K562 (cell line): ENCODE data around the gene NDUFA5. TPM values are rescaled to one million over a fixed set of nuclear protein-coding genes. Genes with fewer than 3 reads are reported as not detected.

Source experiments
- ATAC-seq: fragments of 200-7000 bp; cut with Tn5 transposase; 3 replicates; pipeline ENCODE4 v1.9.1; 2020; ENCODE audit warnings: moderate library complexity
- BruUV-seq: library from RNA; stranded (reverse); fragments of 400-500 nt; replicated peaks from 2 replicates; lab custom pipeline; 2021; lab: Mats Ljungman, UMichigan
- CTCF ChIA-PET: fragments of 300-600 bp; formaldehyde crosslinking; extraction: SDS; loops from one replicate; lab custom pipeline; 2021; ENCODE audit warnings: low intra/inter-chr PET ratio; lab: Yijun Ruan, JAX
- POLR2A ChIA-PET: fragments of 300-600, 350-650 bp; sonication (Branson Sonifier 250); formaldehyde crosslinking; extraction: SDS; loops from one replicate; lab custom pipeline; 2021; ENCODE audit warnings: antibody characterized with exemption, inconsistent platforms; lab: Yijun Ruan, JAX
- DNase-seq, 4 experiments: peaks; one replicate each; pipeline versions ENCODE4 v3.0.0 to v3.0.0-alpha.2; 2011 to 2018; ENCODE audit warnings: low spot score in 3 of 4, mixed read lengths in 3 of 4; ENCODE audit errors: extremely low read depth in 1 of 4
- FAIRE-seq: peaks from 2 replicates; lab custom pipeline; 2011; peaks lifted over from hg19 to GRCh38; lab: Jason Lieb, UNC
- H2AFZ ChIP-seq: 2 replicates; pipeline ENCODE4 v1.6.0; 2011; ENCODE audit warnings: low read depth, low read length, control low read depth, inconsistent platforms
- H3K27ac ChIP-seq: fragments of 200-600 bp; 3 replicates; pipeline ENCODE4 v1.8.0; 2011; ENCODE audit warnings: low read depth, mild to moderate bottlenecking, control low read depth, inconsistent platforms, low read length, moderate library complexity, mixed read lengths; ENCODE audit errors: extremely low read depth
- H3K27me3 ChIP-seq, 2 experiments: fragments of 300-600 bp in 1 of 2; 2 replicates in 1 of 2; 3 replicates in 1 of 2; pipeline versions ENCODE4 v1.6.0 to v1.8.0; 2011; ENCODE audit warnings: inconsistent platforms in 2 of 2, low read length in 2 of 2, mild to moderate bottlenecking in 1 of 2, mixed read lengths in 1 of 2, moderate library complexity in 1 of 2; ENCODE audit not compliant: control insufficient read depth in 2 of 2, insufficient read depth in 2 of 2
- H3K36me3 ChIP-seq: fragments of 300-600 bp; 3 replicates; pipeline ENCODE4 v1.8.0; 2011; ENCODE audit warnings: mild to moderate bottlenecking, low read length, inconsistent platforms; ENCODE audit not compliant: control insufficient read depth, insufficient read depth
- H3K4me1 ChIP-seq, 2 experiments: fragments of 200-600 bp in 1 of 2; replicated peaks in 1 of 2; 2 replicates in 1 of 2; 3 replicates in 1 of 2; pipeline versions ENCODE4 v1.5.1 to v1.8.0; 2011; ENCODE audit warnings: inconsistent platforms in 2 of 2, low read length in 2 of 2, mild to moderate bottlenecking in 1 of 2, mixed read lengths in 1 of 2, moderate library complexity in 1 of 2; ENCODE audit not compliant: control insufficient read depth in 2 of 2, insufficient read depth in 2 of 2
- H3K4me2 ChIP-seq: 2 replicates; pipeline ENCODE4 v1.6.1; 2011; ENCODE audit warnings: low read length, control low read depth, inconsistent platforms, mixed read lengths; ENCODE audit not compliant: insufficient read depth
- H3K4me3 ChIP-seq: fragments of 200-600 bp; sonication (generic), shearing (Covaris generic); 2 replicates; pipeline ENCODE4 v1.5.1; 2016; ENCODE audit warnings: control low read depth, inconsistent platforms
- H3K79me2 ChIP-seq: fragments of 200-600 bp; 3 replicates; pipeline ENCODE4 v1.8.0; 2011; ENCODE audit warnings: low read length, inconsistent platforms; ENCODE audit not compliant: control insufficient read depth, insufficient read depth
- H3K9ac ChIP-seq, 2 experiments: 2 replicates each; pipeline versions ENCODE4 v1.6.0 to v1.6.1; 2011; ENCODE audit warnings: low read depth in 2 of 2, low read length in 2 of 2, control low read depth in 1 of 2, inconsistent platforms in 1 of 2, mild to moderate bottlenecking in 1 of 2, mixed read lengths in 1 of 2; ENCODE audit not compliant: insufficient read depth in 1 of 2
- H3K9me1 ChIP-seq: one replicate; pipeline ENCODE4 v1.6.0; 2011; ENCODE audit warnings: inconsistent platforms, mild to moderate bottlenecking, low read length, moderate library complexity; ENCODE audit not compliant: control insufficient read depth, insufficient read depth
- H3K9me3 ChIP-seq: replicated peaks from 2 replicates; pipeline ENCODE4 v1.5.1; 2011; ENCODE audit warnings: low read depth, low read length, inconsistent platforms; ENCODE audit not compliant: control insufficient read depth, insufficient read depth
- H4K20me1 ChIP-seq: replicated peaks from 2 replicates; pipeline ENCODE4 v1.6.1; 2011; ENCODE audit warnings: low read length, inconsistent platforms, mixed read lengths; ENCODE audit not compliant: control insufficient read depth, insufficient read depth
- ARID2 ChIP-seq: fragments of 450-650 bp; IDR thresholded peaks from 2 replicates; pipeline ENCODE4 v1.6.1; 2017; ENCODE audit warnings: antibody characterized with exemption, mild to moderate bottlenecking
- EGR1 ChIP-seq: fragments of 450-650 bp; conservative IDR thresholded peaks from 2 replicates; pipeline ENCODE4 v1.6.1; 2017; ENCODE audit warnings: mild to moderate bottlenecking
- FOXP1 ChIP-seq: sonication (generic); formaldehyde crosslinking; IDR thresholded peaks from 2 replicates; pipeline ENCODE4 v1.8.0; 2022; ENCODE audit warnings: mild to moderate bottlenecking, missing genetic modification reagents
- HNRNPH1 ChIP-seq: fragments of 200-400 bp; formaldehyde crosslinking; optimal IDR thresholded peaks from 2 replicates; pipeline ENCODE3; 2017; ENCODE audit warnings: low read depth, mild to moderate bottlenecking, low read length, moderate library complexity
- KHSRP ChIP-seq: fragments of 450-650 bp; IDR thresholded peaks from 2 replicates; pipeline ENCODE4 v1.6.1; 2017
- NBN ChIP-seq: fragments of 450-650 bp; IDR thresholded peaks from 2 replicates; pipeline ENCODE4 v1.6.1; 2016; ENCODE audit warnings: low read depth, mild to moderate bottlenecking
- NFIC ChIP-seq: fragments of 450-650 bp; IDR thresholded peaks from 2 replicates; pipeline ENCODE4 v1.6.1; 2017; ENCODE audit warnings: mild to moderate bottlenecking, inconsistent platforms
- NFIX ChIP-seq: fragments of 250-450 bp; sonication (Bioruptor Pico); IDR thresholded peaks from 2 replicates; pipeline ENCODE4 v1.4.0; 2020; ENCODE audit warnings: low read depth, mild to moderate bottlenecking, moderate library complexity
- RUNX1 ChIP-seq: sonication (generic); IDR thresholded peaks from 2 replicates; pipeline ENCODE4 v1.6.1; 2016; ENCODE audit warnings: antibody characterized with exemption, low read depth
- ZBTB8A ChIP-seq: fragments of 450-650 bp; IDR thresholded peaks from 2 replicates; pipeline ENCODE4 v1.6.1; 2018; ENCODE audit warnings: mild to moderate bottlenecking, moderate library complexity; ENCODE audit not compliant: partially characterized antibody
- ZFP1 ChIP-seq: fragments of 450-650 bp; formaldehyde crosslinking; IDR thresholded peaks from 2 replicates; pipeline ENCODE4 v1.4.0; 2020; ENCODE audit warnings: mild to moderate bottlenecking, mixed read lengths
- ZNF212 ChIP-seq: fragments of 450-650 bp; formaldehyde crosslinking; IDR thresholded peaks from 2 replicates; pipeline ENCODE4 v1.4.0; 2020; ENCODE audit warnings: mild to moderate bottlenecking
- ZNF217 ChIP-seq: sonication (generic); formaldehyde crosslinking; IDR thresholded peaks from 2 replicates; pipeline ENCODE4 v1.8.0; 2022; ENCODE audit warnings: mild to moderate bottlenecking, missing genetic modification reagents
- ZSCAN32 ChIP-seq: fragments of 450-650 bp; formaldehyde crosslinking; IDR thresholded peaks from 2 replicates; pipeline ENCODE4 v1.4.0; 2020; ENCODE audit warnings: mild to moderate bottlenecking, moderate library complexity
- WGBS: fragments of 100-300 bp; shearing (Covaris generic); methylation state at CpG from one replicate; pipeline ENCODE4 v1.1.6; 2016; ENCODE audit warnings: low coverage, mixed read lengths; ENCODE audit not compliant: insufficient coverage; ENCODE audit errors: missing lambda C conversion rate; 5-methylcytosine and 5-hydroxymethylcytosine counted together
- in situ Hi-C: fragments of 300-500 bp; cut with MboI; formaldehyde crosslinking; loops from 4 replicates; pipeline ENCODE4 v1.15.0; 2018; ENCODE audit warnings: inconsistent platforms, mixed read lengths
- intact Hi-C: fragments of 100-400 bp; cut with micrococcal nuclease; formaldehyde crosslinking; loops from 2 replicates; pipeline ENCODE4 v1.14.2; 2022
- polyA plus RNA-seq, 8 experiments: library from polyadenylated mRNA; depleted of rRNA in 4 of 8; stranded (reverse) in 5 of 8; unstranded in 3 of 8; fragments of >200 nt; fragmentation: Nextera tagmentation in 2 of 8; fragmentation: Illumina TruSeq in 1 of 8; extraction: Ambion mirVana in 2 of 8; extraction: Trizol in 1 of 8; gene quantifications; 2 replicates each; pipeline versions ENCODE4 v1.2.1 to v1.2.3, GENCODE V29; 2011 to 2014; ENCODE audit warnings: inconsistent platforms in 1 of 8, missing spikeins in 1 of 8
- total RNA-seq, 7 experiments: library from RNA; depleted of rRNA in 6 of 7; stranded (reverse); fragments of >200 nt in 6 of 7; fragmentation: Illumina TruSeq in 2 of 7; extraction: Trizol in 2 of 7; gene quantifications; 2 replicates each; pipeline versions ENCODE4 v1.2.1 to v1.2.3, GENCODE V29; 2011 to 2021; ENCODE audit warnings: low replicate concordance in 1 of 7
- TF ChIP-seq, protein P1 (sequence below): IDR thresholded peaks from 2 replicates; pipeline ENCODE4 v1.6.1; 2012; ENCODE audit warnings: low read depth, low read length, improper control_type of control experiment, borderline replicate concordance
- TF ChIP-seq, protein P2 (sequence below): sonication (generic); formaldehyde crosslinking; IDR thresholded peaks from 2 replicates; pipeline ENCODE4 v1.8.0; 2022; ENCODE audit warnings: mild to moderate bottlenecking, low read depth, missing genetic modification reagents
- TF ChIP-seq, protein P3 (sequence below): sonication (generic); formaldehyde crosslinking; IDR thresholded peaks from 2 replicates; pipeline ENCODE4 v1.8.1; 2023; ENCODE audit warnings: mild to moderate bottlenecking, missing genetic modification reagents
- TF ChIP-seq, protein P4 (sequence below): fragments of 250-450 bp; sonication (Bioruptor Pico); IDR thresholded peaks from 2 replicates; pipeline ENCODE4 v1.6.1; 2021; ENCODE audit warnings: mild to moderate bottlenecking

Gene NDUFA5
- total and polyA plus RNA-seq, 9 of the 15 experiments (the other 6 are each of a cell fraction or from before 2014, with no cell fraction given), result 155 to 677 (median 269) TPM

DNA sequence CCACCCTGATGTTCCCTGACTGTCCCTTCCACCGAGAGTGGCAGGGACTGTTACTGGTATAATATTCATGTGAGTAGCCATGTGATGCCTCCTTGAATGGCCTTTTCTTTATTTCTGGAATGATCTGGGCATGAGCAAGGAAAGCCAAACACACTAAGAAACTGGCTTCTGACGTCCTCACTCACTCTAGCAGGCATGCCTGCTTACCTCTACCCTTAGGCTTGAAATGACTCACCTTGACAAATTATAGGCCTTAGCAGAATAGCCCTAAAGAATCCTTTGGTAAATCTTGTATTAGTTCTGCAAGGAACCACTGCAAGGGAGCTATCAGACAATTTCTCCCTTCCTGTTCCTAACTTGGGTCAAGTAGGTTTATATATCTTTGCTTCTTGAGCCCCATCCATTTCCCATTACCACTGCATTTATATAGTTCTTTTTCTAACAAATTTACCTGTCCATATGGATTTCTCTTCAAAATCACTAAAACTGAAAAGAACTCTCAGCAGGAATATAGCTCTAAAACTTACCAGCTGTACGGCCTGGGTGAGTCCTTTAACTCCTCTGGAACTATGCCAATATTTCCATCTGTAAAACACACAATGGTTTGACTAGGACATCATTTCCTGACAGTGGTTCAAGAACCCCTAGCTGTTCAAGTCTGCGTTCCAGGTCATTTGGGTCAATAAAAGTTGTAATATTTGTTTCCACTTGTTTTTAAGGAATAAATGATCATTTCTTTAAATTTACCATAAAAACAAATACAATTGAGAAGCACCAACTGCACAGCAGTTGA is 13.0 kb upstream of the NDUFA5 start:
- Histone ChIP-seq H3K4me1 (peaks cover 0 to 7% of the 10 kb centered on the region in 2 experiments; a peak in 4 of 5 replicates), H2AFZ (peak overlapping the region; percentile 18; the same call in 1 of the 2 replicates), H3K4me2 (no peak overlapping the region), H3K9me3 (no peaks in the 10 kb centered on the region), H3K9ac (no peak overlapping the region), H4K20me1 (no peaks in the 10 kb centered on the region), H3K27me3 (no peaks in the 10 kb centered on the region), H3K36me3 (no peaks in the 10 kb centered on the region), H3K4me3 (no peak overlapping the region), H3K79me2 (no peaks in the 10 kb centered on the region), H3K27ac (no peak overlapping the region), H3K9me1 (no peaks in the 10 kb centered on the region)
- ChIA-PET POLR2A (interaction anchor here (0.5 to 1.8 kb wide), 4 partner anchors 13 to 107 kb away, joined by 3 to 12 read pairs (median 4); partner anchors contain the start of gene NDUFA5), CTCF (no interaction called here)
- peak; percentile 55 for ATAC-seq
- DNase-seq, result peak in 1 of 4 experiments; percentile 39
- peak; percentile 32 for FAIRE-seq
- intact Hi-C loops (no loop called here), in situ Hi-C loops (no loop called here)
- no TSS peak for BruUV-seq
- 41% methylated on average over 4 of the region's 4 CpGs for WGBS
- TF ChIP-seq ZNF217 (CRISPR knock-in tag), result no peak
- no peak for TF ChIP-seq ZFP1
- peak; percentile 93 for TF ChIP-seq NFIC
- no peak for TF ChIP-seq ZSCAN32 (CRISPR knock-in tag)
- TF ChIP-seq, protein P1, sequence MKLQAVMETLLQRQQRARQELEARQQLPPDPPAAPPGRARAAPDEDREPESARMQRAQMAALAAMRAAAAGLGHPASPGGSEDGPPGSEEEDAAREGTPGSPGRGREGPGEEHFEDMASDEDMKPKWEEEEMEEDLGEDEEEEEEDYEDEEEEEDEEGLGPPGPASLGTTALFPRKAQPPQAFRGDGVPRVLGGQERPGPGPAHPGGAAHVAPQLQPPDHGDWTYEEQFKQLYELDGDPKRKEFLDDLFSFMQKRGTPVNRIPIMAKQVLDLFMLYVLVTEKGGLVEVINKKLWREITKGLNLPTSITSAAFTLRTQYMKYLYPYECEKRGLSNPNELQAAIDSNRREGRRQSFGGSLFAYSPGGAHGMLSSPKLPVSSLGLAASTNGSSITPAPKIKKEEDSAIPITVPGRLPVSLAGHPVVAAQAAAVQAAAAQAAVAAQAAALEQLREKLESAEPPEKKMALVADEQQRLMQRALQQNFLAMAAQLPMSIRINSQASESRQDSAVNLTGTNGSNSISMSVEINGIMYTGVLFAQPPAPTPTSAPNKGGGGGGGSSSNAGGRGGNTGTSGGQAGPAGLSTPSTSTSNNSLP, result no peak
- no peak for TF ChIP-seq ZNF212 (CRISPR knock-in tag)
- TF ChIP-seq, protein P2, sequence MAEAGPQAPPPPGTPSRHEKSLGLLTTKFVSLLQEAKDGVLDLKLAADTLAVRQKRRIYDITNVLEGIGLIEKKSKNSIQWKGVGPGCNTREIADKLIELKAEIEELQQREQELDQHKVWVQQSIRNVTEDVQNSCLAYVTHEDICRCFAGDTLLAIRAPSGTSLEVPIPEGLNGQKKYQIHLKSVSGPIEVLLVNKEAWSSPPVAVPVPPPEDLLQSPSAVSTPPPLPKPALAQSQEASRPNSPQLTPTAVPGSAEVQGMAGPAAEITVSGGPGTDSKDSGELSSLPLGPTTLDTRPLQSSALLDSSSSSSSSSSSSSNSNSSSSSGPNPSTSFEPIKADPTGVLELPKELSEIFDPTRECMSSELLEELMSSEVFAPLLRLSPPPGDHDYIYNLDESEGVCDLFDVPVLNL (CRISPR knock-in tag), result no peak
- TF ChIP-seq ARID2, result no peak
- TF ChIP-seq, protein P3, sequence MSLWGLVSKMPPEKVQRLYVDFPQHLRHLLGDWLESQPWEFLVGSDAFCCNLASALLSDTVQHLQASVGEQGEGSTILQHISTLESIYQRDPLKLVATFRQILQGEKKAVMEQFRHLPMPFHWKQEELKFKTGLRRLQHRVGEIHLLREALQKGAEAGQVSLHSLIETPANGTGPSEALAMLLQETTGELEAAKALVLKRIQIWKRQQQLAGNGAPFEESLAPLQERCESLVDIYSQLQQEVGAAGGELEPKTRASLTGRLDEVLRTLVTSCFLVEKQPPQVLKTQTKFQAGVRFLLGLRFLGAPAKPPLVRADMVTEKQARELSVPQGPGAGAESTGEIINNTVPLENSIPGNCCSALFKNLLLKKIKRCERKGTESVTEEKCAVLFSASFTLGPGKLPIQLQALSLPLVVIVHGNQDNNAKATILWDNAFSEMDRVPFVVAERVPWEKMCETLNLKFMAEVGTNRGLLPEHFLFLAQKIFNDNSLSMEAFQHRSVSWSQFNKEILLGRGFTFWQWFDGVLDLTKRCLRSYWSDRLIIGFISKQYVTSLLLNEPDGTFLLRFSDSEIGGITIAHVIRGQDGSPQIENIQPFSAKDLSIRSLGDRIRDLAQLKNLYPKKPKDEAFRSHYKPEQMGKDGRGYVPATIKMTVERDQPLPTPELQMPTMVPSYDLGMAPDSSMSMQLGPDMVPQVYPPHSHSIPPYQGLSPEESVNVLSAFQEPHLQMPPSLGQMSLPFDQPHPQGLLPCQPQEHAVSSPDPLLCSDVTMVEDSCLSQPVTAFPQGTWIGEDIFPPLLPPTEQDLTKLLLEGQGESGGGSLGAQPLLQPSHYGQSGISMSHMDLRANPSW (CRISPR knock-in tag), result no peak
- no peak for TF ChIP-seq KHSRP
- TF ChIP-seq RUNX1, result no peak
- TF ChIP-seq, protein P4, sequence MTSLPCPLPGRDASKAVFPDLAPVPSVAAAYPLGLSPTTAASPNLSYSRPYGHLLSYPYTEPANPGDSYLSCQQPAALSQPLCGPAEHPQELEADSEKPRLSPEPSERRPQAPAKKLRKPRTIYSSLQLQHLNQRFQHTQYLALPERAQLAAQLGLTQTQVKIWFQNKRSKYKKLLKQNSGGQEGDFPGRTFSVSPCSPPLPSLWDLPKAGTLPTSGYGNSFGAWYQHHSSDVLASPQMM, result no peak
- no peak for TF ChIP-seq ZBTB8A
- TF ChIP-seq HNRNPH1, result no peak
- no peak for TF ChIP-seq EGR1
- TF ChIP-seq NBN, result no peak
- no peak for TF ChIP-seq FOXP1
- TF ChIP-seq NFIX (CRISPR knock-in tag), result peak; percentile 63; the same call in 1 of the 2 replicates
